Stimulated activated CD4-positive, alpha-beta T cell treated with anti-CD3 and anti-CD28 coated beads, Interleukin-12 subunit alpha, Interleukin-12 subunit beta, amount 100 ng/mL, for 24 hours (primary cell): Measurements from ENCODE around the gene WDR5B.
"Not testable (repeated sequence)": the region's sequence is repeated elsewhere in the genome, so short reads cannot be mapped to it uniquely, and the experiment has no call there.

Experiments used
- DNase-seq, 2 experiments: peaks; one replicate each; pipeline ENCODE4 v3.0.0-alpha.2; 2020; ENCODE audit warnings: low read depth in 2 of 2

The WDR5B gene

DNA sequence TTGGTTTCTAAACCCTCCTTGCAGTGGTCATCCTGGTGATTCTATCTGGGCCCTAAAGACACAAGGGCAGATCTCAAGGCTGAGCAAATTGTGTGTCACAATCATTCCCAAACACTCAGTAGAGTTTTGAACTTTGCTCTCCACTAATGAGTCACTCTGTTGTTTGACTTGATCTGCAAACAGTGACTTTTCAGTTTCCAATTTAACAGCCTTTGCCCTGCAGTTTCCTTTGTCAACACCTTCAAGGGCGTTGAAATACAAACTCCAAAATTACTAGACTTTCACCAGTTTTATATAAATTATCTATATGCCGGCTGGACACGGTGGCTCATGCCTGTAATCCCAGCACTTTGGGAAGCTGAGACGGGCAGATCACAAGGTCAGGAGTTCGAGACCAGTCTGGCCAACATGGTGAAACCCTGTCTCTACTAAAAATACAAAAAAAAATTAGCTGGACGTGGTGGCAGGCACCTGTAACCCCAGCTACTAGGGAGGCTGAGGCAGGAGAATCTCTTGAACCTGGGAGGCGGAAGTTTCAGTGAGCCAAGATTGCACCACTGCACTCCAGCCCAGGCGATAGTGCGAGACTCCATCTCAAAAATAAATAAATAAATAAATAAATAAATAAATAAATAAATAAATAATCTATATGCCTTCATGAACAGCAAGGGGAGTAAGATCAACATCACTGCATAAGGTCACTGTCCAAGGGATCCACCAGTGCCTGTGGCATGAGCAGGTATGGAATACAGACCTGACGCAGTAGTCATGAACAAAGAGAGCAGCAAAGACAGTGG, 50.1 kb downstream of the WDR5B start:
- not testable (repeated sequence) for DNase-seq

- no peak for DNase-seq
Observed at GRCh38 chr3:122365073-122365472, 50.8 kb downstream of the WDR5B start.

GRCh38 chr3:122364490-122364889, 51.4 kb downstream of the WDR5B start:
- no peak for DNase-seq
